NCI-H446 treated with DMSO at 0.1 percent for 48 hours (cell line): ENCODE results near the gene KRT23.

Experiments
- DNase-seq: peaks from one replicate; lab custom pipeline; 2025; lab: John Stamatoyannopoulos, UW

Gene KRT23, protein sequence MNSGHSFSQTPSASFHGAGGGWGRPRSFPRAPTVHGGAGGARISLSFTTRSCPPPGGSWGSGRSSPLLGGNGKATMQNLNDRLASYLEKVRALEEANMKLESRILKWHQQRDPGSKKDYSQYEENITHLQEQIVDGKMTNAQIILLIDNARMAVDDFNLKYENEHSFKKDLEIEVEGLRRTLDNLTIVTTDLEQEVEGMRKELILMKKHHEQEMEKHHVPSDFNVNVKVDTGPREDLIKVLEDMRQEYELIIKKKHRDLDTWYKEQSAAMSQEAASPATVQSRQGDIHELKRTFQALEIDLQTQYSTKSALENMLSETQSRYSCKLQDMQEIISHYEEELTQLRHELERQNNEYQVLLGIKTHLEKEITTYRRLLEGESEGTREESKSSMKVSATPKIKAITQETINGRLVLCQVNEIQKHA

DNA sequence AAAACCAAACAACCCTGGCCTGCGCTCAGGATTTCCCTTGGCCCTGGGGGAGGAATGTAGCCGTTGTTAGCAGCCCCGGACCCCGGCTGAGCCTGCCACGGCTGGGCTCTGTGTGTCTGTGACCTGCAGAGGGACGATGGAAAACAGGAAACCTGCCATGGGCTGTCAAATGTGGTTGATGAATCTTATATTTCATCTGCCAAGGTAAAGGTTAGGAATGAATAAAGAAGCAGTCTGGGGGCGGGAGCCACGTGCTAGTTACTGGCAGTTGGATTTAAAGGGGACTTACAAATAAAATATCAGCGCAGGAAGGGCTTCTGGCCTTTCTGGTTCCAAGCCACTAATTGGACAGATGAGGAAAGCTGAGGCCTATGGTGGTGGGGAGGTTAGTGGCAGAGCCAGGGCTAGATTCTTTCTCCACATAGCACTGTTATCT lies at the start of gene KRT23:
Gene KRT23, minus strand, starts transcription at position 263 of the 436 bp plus-strand sequence. CDS start 1,043 bp downstream, outside the sequence.
- DNase-seq = no peak

DNA sequence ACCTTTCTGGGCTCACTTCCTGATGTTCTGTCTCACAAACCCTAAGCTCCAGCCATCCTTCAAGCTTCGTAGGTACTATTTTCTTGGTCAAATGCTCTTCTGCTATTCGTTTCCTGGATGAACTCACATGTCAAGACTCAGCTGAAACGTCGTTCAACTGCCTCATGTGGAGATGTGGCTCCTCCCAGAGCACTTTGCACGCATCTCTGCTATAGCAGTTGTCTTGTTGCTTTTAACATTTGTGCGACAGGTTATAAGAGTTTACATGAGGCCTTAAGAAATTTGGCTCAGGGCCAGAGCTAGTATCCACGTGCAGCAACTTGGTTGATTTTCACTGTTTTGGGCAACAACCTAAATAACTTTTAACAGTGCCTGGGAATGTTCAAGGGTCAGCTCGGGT lies 49.5 kb upstream of the KRT23 start:
- no peak for DNase-seq

DNA sequence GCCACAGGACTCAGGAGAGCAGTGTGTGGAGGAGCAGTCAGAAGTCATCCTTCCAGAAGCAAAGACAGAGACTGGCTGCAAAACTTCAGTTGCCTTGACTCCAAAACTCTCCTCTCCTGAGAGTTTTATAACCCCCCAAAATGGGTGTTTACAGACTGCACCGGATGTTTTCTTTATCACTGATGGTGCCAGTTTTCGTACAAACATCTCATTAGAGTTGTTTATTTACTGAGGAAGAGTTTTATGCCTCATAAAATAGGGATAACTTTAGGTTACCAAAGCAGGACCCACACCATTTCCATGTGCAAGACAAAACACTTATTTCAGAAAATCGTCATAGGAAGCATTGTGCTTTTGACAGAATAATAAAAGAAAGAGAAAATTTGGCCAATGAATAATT lies 46.8 kb upstream of the KRT23 start, which contains the start of gene KRT40:
Gene KRT40, minus strand, starts transcription at position 101 of the 400 bp plus-strand sequence. Its CDS starts 53 bp downstream, at position 48.
- DNase-seq = no peak

DNA sequence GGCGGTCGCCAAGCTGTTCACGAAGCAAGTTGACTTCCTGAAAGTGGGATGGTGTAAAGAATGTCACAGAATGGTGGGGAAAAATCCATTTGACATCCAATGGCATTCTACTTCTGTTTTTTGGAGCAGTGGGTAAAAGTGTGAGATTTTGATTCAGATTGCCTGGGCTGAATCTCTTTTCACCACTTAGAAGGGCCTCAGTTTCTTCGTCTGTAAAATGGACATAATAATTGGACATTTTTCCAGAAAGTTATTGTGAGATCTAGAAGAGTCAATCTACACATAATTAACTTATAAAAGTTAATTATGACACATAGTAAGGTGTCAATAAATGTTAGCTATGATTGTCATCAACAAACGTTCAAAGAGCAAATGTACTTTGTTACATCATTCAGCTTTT lies 43.7 kb upstream of the KRT23 start:
- DNase-seq = no peak

DNA sequence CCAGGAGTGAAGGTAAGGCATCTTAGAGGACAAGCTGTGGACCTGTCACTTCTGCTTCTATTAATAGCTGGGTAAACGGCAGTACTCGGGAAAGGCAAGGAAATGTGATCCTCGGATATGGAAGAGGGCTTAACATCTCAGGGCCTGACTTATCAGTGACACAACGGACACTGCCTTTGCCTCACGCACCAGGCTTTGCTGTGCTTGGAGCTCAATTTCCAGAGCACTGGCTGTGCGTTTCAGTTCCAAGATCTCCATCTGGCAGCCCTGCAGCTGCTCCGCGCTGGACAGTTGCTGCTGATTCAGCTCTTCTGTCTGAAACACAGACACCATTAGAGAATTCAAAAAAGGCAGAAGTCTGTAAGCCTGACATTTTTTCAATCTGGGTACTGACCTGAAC lies 43.1 kb upstream of the KRT23 start:
- no peak for DNase-seq

DNA sequence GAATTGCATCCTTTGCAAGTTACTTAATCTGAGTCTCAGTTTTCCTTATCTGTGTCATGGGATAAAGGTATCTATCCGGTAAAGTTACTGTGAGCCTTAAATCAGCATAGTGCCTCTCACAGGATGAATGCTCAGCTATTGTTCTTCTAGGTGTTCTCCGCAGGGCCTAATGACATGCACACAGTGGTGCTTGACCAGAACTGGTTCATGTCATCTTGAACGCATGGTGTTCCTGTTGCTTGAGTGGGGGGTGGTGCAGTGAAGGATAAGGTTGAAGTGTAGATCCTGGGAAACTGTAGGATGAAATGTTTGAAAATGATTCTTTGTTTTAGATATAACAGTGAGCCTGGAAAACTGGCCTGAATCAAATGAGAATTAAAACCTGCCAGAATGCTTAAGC lies 42.7 kb upstream of the KRT23 start:
- DNase-seq = no peak

DNA sequence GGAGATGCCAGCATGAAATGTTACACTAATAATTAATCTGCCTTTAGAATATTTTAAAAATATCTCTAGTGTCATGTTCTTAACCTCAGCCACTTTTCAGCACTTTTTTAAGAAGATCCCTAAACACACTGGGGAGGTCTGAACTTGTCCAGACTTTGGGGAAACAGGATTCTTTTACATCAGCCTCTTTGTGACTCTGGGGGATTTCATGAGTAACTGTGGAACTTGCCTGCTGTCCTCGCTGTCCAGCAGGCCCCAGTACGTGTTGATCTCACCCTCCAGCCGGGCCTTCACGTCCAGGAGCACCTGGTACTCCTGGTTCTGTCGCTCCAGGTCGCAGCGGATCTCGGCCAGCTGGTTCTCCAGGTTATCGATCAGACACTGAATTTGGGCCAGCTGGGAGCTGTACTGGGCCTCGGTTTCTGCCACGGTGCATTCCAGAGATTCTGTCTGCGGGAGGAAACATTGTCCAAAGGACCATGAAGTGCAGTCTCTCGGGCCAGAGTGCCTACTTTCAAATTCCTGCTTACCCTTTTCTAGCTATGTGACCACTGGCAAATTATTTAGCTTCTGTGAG lies 41.2 kb upstream of the KRT23 start:
- no peak for DNase-seq

DNA sequence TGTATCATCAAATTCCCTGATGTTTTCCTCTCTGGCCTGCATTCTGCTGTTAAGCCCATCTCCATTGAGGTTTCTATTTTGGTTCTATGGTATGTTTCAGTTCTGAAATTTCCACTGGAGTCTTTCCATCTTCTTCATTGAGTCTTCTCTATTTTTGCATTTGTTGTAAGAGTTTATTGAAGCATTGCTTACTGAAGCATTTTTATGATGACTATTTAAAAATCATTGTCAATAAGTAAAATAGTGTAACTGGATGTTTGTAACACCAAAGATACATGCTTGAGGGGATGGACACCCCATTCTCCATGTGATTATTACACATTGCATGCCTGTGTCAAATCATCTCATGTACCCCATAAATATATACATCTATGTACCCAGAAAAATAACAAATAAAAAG lies 38.1 kb upstream of the KRT23 start:
- no peak for DNase-seq

DNA sequence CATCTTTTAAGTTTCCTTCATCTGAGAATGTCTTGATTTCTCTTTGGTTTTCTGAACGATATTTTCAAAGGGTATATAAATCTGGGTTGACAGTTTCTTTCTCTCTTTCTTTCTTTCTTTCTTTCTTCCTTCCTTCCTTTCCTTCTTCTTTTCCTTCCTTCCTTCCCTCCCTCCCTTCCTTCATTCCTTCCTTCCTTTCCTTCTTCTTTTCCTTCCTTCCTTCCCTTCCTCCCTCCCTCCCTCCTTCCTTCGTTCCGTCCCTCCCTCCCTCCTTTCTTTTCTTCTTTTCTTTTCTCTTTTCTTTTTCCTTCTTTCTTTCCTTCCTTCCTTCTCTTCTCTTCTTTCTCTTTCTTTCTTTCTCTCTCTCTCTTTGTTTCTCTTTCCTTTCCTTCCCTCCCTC lies 36.9 kb upstream of the KRT23 start:
- no peak for DNase-seq

DNA sequence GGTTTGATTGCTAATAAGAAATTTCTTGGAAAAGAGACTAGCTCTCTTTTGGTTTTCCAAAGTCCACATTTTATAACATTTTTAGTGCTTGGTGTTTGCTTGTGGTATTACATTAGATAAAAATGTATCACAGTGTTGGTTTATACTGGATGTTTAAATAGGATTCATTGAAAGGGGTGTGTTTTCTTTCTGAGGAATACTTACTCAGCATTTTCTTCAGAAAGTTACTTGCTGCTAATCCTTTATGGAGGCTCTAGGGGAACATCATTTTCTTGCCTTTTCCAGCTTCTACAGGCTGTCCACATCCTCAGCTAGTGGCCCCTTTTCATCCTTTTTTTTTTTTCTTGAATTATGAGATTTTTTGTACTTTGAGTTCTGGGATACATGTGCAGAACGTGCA lies 30.1 kb upstream of the KRT23 start:
- DNase-seq = no peak

DNA sequence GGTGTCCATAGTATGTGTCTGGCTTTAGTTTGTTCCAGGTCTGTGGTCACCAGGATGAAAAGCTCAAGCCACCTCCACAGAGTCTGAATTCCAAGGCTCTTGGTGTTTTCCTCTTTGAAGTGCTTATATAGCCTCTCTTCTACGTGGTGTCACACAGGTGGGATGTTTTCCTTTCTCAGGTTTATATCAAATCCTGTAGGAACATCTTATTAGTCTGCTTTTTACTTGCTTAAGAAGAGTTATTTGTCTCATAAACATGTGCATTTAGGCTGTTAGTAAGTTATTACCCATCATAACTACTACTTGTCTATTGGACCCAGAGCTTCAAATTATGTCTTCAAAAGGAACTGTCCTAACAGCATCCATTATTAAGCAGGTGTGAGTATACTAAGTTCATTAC lies 29.4 kb upstream of the KRT23 start, which contains the start of gene KRT39:
Gene KRT39, minus strand, starts transcription at position 101 of the 400 bp plus-strand sequence. Its CDS starts 92 bp downstream, at position 9.
- no peak for DNase-seq

DNA sequence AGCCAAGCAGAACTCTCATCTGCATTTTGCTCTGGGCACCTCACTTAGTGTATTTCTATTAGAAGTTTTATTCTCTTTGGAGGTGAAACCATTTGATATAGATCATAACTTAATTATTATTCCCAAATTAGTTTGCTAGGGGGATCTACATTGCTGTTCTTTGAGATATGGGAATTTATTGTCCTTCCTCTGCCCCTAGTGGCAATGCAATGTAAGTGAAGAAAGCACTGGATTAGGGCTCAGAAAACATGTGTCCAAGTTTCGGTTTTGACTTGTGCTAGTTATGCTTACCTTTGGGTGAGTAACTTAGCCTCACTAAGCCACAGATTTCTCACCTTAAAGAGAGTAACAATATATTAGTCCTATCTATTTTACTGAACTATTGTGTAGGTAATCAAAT lies 26.4 kb upstream of the KRT23 start:
- no peak for DNase-seq

DNA sequence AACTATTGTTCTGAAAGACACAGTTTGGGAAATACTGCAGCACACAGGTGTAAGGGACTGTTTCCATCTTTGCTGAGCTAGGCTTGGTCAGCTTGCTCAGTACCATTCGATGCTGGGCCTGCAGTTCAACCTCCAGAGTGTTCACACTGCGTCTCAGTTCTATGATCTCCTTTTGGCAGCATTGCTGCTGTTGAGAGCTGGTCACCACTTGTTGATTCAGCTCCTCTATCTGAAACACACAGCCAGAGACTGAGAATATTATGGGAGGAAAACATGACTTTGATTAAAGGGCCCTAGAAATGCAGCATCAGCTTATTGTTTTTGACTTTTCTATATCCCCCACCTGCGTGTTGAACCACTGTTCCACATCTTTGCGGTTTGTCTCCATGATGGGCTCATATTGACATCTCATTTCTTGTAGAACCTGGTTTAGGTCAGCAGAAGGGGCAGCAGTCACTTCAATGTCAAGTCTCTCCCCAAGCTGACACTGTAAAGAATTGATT lies 24.7 kb upstream of the KRT23 start:
- DNase-seq = no peak

DNA sequence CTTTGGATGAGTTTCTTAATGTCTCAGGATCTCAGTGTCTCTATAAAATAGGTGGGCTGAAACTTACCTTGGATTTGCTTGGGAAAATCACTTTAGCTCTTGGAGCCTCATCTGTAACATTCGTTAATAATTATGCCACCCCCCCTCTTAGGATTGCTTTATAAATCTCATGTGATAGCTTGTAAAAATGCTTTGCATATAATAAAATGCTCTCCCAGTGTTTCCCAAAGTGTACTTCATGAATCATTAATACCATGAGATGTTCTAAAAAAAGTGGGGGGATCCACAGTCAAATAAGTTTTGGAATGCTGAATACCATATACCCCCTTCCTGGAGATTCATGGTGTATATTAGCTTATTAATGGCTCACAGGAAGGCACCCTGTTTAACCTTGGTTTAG lies 24.1 kb upstream of the KRT23 start:
- DNase-seq = no peak

DNA sequence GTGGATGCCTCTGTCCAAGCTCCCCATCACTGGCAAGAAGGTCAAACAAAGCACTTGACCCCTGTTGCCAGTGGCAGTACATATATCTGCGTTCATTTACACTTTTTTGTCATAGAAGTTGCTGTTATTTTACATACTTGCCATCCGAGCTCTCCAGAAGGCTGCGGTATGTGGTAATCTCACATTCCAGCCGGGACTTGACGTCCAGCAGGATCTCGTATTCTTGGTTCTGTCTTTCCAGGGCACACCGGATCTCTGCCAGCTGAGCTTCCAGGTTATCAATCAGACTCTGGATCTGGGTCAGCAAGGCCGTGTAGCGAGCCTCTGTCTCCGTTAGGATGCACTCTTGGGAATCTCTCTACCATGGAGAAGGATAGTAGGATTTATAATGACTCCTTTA lies 22.7 kb upstream of the KRT23 start:
- DNase-seq = no peak

DNA sequence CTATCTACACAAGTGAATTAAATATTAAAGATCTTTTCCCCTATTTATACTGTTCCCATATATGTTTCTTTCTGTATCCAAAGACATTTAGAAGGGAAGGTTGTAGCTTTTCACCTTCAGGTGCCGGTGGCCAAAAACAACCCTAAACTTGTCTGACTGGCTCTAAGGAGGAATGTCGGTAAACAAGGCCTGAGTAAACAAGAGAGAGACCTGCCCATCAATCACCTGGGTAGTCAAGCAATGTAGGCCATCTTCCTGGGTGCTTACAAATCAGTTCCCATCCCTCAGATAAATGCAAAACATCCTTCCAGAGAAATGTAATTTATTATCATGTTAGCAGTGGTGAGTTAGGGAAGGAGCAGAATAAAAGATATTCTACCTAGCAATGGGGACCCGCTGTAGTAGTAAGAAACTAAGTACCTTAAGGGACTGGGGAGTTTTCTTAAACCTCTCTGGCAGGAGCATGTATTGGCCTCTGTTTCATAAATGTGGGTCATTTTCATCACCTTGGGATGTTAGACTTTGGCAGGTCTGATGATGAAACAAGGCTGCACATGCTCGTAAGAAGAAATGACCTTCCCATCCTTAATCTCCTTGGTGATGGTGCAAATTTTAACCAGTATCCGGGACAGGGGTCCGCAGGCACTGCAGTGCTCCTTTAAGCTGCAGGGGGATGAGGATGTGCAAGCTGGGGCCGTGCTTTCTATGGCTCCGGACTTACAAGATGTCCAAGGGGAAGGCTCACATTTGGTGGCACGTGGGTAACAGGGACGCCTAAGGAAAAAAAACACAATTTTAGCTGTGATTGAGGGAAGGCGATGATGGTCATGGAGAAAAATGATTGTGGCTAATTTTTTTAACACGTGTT lies 20.9 kb upstream of the KRT23 start:
- no peak for DNase-seq

DNA sequence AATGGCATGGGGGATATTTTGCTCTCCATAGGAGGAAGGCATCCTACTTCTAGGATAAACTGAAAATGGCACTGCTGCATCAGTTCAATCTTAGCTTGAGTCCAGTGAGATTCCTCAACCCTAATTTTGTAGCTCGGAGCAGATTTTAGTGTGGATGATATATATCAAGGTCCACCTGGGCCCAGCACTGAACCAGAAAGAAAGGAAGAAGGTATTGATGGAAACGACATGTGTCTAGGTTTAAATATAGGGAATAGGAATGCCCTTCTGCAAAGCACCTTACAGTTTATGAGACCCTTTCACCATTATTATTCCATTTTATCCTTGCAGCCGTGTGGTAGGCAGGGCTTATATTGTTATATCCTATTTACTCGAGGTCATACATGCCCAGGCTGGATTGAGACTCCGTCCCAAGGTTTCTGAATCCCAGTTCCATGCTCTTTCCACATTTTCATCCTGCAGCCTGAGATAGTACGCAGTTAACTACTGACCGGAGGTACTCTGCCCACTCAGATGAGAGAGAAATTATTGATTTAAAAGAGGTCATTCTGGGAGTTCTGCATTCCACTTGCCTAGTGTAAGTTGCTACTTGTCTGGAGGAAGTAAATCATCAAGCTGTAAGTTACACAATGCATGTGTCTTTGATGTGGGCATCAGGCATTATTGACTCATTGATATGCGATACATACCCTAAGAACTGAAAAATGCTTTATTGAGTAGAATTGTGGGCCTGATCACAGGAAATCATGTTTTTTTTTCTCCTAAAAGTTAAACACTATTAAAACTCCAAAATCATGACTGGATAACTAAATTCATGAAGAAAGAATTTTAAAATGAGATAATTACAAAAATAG lies 19.2 kb upstream of the KRT23 start:
- DNase-seq = no peak

DNA sequence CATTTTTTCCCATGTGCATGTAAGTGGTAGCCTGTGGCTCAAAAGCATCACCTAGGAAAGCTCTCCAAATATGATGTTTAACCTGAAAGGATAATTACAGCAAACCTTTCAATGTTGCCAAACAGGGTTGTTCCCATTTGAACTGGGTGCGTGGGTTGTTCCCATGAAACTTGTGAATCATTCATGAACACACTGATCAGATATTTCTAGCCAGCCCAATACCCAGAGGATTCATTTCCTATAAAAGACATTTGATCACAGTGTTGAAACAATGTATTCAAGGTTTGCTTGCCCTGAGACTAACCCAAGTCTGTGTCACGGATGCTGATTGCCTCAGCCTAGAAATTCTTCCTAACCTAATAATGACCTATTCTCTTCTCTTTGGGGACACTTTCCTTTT lies 16.4 kb upstream of the KRT23 start:
- DNase-seq = no peak

DNA sequence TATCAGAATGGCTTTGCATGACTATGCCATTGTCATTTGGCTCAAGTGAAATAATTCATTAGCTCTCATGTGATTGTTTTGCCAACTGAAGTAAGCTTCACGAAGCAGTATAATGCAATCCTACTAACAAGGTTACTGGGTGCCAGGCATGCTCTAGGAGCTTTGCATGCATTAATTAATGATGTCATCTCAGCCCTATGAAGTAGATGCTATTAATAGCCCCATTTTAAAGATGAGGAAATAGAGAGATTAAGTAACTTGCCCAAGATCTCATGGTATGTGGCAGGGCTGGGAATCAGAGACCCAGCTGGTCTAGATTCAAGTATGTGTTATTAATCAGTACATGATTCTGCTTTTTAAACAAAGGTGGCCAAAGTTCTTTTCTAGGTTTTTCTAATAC lies 15.2 kb upstream of the KRT23 start:
- DNase-seq = no peak

DNA sequence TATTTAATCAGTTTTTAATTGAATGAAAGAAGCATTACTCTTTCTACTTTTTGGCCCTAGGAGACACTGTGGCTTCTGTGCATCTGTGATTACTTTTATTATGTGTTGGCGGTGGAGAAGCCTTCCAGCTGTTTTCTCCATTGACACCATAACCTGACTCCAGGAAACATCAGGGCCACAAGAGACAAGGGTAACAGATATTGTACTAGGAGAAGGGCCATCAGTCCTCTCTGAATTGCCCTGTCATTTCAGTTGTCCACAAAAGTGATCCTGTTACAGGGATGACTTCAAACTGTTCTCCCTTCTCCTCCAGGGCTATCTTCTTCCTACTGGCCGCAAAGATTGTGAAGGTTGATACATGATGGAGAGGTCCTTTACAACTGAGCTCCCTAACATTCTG lies 14.7 kb upstream of the KRT23 start:
- no peak for DNase-seq

DNA sequence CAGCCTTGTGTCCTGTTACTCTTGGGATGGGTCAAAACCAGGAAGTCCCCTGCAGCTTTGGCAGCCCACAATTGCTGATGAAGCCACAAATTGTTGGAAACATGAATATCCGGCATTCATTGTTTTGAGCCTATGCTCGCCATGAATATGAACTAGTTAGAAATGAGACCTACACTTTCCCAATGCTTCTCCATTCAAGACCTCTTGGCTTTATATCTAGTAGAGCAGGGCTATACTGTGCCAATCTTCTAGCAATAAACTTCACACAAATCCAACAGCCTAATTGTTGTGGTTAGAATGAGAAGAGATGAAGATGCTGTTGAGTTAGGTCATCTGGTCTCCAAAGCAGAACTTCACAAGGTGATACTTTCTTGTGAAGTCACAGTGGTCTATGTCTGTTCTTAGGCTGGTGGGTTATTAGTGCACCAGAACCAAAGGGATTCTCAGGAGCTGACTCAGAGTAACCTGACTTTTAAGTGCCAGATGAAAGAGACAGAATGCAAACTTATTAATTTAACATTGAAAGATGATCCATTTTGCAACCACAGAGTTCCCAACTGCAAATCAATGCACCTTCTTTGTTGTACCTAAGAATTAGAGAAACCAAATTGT lies 13.7 kb upstream of the KRT23 start:
- no peak for DNase-seq
